GM18507 (cell line): ENCODE data around the gene BLM.
"Not testable (repeated sequence)": the region's sequence is repeated elsewhere in the genome, so short reads cannot be mapped to it uniquely, and the experiment has no call there.

ENCODE experiments used
- DNase-seq: peaks from one replicate; pipeline ENCODE4 v3.0.0; 2011; ENCODE audit warnings: low read depth; ENCODE audit not compliant: insufficient read length; ENCODE audit errors: extremely low spot score
- FAIRE-seq: peaks from 2 replicates; lab custom pipeline; 2011; peaks lifted over from hg19 to GRCh38; lab: Jason Lieb, UNC

Gene BLM

DNA sequence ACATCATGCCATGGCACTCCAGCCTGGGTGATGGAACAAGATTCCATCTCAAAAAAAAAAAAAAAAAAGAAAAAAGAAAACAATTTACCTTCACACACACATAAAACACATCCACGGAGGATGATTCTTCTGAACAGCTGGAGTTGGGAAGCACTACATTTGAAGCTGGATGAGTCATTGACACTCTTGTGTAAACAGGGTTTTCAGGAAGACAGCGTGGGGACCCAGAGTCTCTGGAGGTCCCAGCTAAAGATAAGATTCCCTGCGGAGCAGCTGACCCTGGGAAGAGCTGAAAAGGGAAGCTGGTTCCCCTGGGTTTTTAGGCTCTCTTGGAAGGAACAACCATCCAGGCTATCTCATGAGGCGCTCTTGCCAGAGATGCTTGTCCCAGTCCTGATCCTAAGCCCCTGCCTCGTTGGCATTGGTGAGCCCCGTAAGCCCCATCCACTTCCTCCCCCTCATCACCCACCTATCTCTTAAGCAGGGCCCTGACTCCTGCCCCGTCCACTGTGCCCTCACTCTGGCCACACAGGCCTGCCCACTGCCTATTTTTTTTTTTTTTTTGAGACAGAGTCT lies 119.2 kb downstream of the BLM start:
- no peak for DNase-seq

DNA sequence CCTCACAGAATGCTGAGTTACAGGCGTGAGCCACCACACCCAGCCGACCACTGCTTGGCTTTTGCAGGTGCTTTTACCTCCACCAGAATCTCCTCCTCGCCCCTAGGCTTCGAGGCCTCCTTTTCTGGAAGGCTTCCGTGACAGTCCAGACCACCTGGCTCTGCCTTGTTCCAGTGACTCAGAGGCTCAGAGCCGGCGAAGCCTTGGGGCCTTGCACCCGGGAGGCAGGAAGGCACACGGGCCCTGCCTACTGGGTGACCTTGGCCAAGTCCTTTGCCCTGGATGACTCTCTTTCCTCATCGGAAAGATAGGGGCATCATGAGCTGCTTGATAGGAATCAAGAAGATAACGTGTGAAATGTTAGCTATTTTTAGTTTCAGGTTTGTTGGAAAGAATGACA lies 119.9 kb downstream of the BLM start:
- DNase-seq = no peak
- FAIRE-seq = no peak

More for the DNA sequence above, 119.2 kb downstream of the BLM start:
- FAIRE-seq = no peak

DNA sequence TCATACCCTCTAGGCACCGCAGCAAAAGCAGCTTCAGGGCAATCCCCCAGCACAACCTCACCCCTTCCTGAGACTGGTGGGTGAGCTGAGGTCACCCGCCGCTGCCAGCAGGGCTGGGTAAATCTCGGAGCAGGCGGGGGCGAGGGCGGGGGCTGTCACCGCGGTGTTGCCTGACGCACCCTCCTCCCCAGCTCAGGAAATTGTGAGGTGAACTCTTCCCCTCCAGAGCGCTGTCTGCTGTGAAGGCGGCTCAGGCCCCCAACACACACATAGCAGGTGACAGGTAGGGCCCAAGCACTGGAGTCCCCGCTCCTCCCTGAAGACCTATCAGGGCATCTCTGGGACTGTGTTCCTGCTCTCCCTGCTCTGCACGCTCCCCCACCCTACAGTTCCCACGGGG lies 121.0 kb downstream of the BLM start:
- no peak for FAIRE-seq

DNA sequence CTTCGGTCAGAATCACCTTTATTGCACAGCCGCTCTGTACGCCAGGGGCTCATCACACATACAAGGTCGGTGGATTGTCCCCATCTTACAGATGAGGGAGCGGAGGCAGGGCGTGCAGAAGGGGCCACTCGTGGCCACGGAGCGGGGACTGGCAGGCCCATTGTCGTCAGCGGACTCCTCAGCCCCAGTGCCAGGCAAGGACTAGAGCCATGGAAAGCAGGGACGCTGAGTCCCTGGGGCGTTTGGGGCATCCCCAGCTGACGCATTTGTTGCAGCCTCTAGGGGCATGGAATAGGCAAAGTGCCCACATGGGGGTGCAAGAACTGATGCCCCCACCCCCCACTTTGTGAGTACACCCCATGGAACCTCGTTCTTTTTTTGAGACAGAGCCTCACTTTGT lies 121.4 kb downstream of the BLM start:
- FAIRE-seq (no peak), DNase-seq (no peak)

More for the DNA sequence above, 121.0 kb downstream of the BLM start:
- no peak for DNase-seq

DNA sequence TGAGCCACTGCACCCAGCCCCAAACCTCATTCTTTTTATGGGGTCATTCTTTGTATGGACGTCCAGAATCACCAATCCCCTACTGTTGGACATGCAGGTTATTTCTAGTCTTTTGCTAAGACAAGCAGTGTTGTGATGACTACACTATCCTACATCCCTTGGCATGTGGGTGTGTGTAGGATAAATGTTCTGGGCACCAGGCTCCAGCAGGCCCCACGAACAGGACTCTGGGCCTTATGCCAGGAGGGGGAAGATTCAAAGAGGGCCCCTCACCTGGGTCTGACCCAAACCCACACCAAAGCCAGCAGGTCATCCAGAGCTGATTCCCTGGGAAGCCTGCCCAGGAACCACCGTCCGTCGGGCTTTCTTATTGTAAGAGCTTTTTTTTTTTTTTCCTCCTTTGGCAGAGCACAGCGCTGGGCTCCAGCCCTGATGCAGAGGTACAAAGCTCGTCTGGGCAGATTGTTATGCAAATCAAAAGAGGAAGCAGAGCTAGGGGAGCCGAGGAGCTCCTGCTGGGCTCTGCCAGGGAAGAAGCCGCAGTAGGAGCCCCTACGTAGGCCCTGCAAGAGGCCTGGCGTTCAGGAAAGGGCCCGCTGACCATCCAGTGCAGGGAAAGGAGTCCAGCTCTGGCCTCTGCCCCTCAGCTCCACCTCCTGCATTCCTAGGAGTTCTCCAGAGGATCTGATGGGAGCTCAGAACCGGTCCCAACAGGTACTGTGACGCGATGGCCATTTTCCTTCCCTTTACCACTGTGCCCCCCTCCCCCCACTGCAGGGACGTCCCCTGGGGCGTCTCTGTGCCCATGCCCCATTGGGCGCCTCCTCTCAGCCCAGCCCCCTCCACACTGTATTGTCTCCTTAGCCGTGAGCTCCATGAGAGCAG lies 122.3 kb downstream of the BLM start:
- no peak for DNase-seq
- peak; percentile 77 for FAIRE-seq

DNA sequence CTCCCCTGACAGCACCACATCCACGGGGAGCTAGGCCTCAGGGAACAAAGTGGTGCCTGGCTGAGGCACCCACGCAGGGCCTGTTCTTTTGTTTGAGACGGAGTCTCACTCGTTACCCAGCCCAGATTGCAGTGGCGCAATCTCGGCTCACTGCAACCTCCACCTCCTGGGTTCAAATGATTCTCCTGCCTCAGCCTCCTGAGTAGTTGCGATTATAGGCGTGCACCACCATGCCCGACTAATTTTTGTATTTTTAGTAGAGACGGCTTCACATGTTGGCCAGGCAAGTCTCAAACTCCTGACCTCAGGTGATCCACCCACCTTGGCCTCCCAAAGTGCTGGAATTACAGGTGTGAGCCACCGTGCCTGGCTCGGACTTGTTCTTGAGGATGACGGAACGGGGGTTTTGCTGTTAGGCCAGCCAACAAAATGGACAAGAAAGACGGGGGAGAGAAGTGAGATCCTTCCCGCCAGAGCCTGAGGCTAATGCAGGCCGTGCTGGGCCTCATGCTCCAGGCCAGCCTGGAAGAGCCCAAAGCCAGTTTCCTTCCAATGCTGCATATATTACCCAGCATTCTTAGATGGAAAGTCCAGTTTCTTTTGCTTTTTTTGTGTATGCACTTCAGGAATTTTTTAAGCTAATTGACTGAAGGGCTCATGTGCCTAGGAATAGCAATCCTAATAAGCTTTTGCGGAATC lies 123.2 kb downstream of the BLM start:
- no peak for FAIRE-seq
- no peak for DNase-seq

DNA sequence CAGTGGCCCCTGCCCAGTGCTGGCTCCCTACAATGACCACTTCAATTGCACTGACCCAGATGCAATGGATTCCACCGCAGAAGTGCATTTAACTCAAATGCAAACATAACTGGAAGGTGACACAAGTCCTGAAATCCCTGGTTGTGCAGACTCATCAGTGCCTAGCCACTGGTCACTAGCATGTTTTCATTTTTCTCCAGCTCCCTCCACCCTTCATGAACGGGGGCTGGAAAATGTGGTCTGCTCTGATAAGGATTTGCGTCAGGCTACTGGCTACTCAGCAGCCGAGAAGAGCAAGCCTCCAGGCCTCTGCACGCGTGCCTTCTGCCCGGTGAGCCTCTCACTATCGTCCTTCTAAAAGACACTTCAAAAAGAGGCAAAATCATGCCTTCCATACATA lies 123.8 kb downstream of the BLM start:
- FAIRE-seq (no peak), DNase-seq (no peak)

DNA sequence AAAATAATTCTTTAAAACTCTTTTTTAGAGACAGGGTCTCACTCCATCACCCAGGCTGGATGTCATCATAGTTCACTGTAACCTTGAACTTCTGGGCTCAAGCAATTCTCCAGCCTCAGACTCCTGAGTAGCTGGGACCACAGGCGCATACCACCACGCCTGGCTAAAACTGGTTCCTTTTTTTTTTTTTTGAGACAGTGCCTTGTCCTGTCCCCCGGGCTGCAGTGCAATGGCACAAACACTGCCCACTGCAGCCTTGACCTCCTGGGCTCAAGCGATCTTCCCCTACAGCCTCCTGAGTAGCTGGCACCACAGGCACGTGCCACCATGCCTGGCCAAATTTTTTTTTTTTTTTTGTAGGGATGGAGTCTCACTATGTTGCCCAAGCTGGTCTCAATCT lies 127.5 kb downstream of the BLM start:
- DNase-seq (no peak), FAIRE-seq (no peak)

DNA sequence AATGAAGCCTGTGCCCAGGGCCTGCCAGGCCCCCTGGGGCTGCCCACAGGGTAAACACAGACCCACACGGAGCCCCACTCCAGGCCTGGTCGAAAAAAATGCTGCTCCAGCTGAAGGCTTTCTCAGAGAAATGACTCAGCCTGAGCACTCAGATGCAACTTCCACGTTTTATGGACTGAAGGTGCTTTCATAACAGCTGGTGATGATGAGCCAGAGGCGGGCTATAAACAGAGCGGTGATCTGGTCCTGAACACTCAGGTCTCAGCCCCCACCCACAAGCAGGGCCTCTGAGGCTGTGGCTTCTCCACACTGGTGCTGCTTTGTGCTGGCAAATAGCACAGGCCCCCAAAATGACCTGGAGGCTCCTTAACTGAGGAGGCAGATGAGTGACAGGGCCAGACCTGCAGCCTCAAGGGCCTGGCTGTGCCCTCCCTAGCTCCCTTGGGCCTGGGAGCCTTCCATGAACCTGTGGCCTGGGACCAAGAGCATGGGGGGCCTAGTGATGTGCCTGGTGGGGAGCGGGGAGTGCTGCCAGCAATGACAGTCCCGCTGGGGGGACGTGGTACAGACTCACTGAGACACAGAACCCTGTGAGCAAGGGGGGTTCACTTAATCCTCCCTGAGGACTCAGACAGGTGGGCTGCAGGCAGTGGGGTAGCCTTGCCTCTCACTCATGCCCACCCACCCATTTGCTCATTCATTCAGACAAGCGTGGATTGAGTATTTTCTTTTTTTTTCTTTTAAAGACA lies 128.2 kb downstream of the BLM start:
- no peak for FAIRE-seq
- DNase-seq = no peak

DNA sequence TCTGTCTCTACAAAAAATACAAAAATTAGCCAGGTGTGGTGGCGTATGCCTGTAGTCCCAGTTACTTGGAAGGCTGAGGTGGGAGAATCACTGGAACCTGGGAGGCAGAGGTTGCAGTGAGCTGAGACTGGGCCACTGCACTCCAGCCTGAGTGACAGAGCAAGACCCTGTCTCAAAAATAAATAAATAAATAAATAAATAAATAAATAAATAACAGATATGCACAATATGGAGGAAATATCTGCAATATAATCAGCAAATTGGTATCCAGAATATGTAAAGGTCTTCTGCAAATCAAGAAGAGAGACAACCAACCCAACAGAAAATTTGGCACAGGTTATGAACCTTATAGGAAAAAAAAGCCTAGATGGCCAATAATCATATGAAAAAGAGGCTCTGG lies 132.3 kb downstream of the BLM start:
- not testable (repeated sequence) for FAIRE-seq, DNase-seq

DNA sequence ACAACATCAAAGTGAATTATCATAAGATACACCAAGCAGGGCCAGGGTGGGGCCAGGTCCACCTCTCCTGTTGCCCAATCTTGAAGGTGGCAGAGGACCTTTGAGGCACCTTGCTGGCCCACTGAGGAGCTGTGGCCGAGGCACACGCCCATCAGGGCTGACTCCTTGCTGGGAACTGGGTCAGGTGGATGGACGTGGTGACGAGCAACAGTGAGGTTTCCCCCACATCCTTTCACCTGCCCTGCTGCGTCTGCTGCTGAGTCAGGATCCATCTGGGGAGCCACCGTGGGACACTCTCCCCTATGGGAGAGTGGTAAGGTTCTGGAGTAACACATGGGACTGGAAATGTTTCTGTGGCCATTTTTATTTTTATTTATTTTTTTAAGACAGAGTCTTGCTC lies 134.0 kb downstream of the BLM start:
- DNase-seq (no peak), FAIRE-seq (no peak)

DNA sequence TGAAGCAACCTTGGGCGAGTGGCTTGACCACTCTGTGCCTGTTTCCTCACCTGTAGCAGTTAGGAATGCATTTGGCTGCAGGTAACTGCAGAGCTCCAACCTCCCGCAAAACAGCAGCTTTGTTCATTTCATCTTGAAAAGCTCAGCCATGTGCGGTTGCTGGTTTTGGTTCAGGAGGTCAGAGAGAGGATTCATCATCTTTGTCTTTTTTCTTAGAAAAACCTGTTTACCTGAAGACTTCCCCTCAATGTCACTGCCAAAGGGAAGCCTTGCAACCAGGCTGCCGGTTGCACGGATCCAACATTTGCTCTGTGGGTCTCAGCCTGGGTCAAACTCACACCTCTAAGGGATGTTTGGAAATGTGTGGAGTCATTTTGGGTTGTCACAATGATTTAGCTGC lies 134.8 kb downstream of the BLM start:
- DNase-seq = no peak
- no peak for FAIRE-seq

DNA sequence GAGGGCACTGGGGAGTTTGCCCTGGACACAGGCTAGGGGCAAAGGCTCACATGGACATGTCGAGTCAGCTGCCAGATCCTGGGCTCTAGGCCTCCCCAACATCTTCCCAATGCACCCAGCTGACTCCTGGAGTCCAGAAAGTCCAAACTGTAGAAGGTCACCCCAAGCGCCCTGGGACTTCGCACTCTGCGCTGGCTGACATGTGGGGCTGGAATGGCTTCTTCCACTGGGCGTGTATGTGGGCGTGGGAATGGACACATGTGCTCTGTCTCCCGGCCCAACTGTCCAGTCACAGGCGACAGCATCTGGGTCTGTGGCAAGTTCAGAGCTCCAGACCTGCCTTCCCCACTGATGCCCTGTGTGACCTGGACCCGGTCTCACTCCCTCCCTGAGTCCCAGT lies 138.0 kb downstream of the BLM start:
- FAIRE-seq = no peak

DNA sequence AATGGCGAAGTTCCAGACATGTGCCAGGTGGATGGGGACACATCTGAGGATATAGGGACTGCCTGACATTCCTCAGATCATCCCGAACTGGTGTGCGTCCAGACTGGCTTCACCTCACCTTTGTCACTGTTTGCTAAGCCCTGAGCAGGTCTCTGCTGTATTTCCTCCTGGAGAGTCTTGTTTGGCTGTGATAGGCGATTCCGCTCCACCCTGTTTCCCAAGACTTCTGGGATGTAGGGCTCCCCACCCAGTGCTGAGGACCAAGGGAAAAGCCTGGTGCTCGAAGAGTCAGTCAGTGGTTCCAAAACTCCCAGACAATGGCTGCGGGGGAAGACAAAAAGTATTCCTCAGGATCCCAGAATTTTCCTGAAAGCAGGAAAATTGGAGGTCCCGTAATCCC lies 140.2 kb downstream of the BLM start:
- no peak for FAIRE-seq
- no peak for DNase-seq

More for the DNA sequence above, 138.0 kb downstream of the BLM start:
- no peak for DNase-seq

DNA sequence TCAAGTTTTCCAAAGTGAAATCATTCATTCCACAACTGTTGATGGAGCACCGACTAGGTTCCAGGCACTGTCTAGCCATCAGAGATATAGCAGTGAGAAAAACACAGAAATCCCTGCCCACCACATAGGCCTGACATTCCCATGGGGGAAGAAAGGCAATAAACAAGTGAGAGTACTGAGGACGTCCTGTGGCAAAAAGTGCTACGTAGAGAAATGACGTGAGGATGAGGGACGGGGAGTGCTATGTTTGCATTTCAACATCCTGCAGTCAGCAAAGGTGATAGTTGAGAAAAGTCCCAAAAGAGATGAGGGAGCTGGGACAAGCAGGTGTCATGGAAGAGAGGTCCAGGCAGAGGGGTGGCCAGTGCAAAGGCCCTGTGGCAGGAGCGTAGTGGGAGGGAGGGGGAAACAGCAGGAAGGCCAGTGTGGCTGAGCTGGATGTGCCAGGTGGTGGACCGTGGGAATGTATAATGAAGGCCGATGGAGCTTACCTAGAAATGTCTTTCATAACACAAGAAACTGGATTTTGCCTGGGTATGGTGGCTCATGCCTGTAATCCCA lies 140.8 kb downstream of the BLM start:
- DNase-seq (no peak), FAIRE-seq (no peak)

DNA sequence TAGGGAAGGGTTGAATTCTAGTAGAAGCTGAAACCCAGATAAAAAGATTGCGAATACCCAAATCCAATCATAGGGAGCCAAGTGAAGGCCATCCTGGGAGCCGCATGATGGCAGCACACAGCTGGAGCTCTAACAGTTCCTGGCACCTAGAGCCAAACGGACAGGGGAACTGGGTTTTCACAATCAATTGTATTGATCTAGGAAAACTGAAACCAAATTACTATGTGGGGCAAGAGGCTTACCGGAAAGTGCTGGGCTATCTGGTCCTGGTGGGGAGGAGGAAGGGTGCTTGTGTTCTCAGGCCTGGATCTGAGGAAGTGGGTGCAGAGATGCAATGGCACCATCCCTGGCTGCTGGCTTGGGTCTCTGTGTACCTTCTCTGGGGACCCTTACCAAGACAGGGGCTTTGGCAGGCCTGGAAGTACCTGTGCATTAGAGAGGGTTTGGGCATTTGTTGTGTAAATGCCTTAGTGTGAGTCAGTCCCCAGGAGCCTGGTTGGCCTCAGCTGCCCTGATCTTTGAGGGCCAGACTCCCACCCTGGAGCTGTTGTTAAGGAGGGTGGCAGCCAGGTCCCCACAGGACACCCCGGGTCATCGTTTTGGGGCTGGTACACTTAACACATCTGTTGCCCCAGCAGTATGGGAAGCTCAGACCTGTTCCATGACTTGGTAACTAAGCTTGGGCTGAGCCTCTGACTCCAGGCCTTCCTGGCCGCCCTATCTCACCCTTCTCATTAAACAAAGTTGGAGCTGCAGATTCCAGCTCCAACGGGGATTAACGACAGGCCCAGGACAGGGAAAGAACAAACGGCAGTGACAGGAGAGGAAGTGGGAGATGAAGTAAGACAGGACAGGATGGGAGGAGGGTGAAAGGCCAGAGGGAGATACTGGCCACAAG lies 142.3 kb downstream of the BLM start:
- FAIRE-seq = no peak

DNA sequence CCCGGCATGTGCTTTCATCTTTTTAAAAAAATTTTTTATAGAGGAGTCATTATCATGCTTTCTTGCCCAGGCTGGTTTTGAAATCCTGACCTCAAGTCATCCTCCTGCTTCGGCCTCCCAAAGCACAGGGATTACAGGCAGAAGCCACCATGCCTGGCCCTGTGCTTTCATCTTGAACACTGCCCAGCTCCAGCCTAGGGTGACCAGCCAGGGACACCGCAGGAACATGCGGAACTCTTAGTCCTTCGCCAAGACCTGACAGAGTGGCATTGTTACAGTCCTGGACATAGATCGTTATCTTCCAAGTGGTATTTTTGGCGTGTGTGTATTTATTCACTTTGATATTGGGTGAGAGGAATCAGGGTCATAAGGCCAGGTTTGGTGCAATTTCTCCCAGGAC lies 143.3 kb downstream of the BLM start:
- DNase-seq (no peak), FAIRE-seq (no peak)

More for the DNA sequence above, 142.3 kb downstream of the BLM start:
- no peak for DNase-seq

DNA sequence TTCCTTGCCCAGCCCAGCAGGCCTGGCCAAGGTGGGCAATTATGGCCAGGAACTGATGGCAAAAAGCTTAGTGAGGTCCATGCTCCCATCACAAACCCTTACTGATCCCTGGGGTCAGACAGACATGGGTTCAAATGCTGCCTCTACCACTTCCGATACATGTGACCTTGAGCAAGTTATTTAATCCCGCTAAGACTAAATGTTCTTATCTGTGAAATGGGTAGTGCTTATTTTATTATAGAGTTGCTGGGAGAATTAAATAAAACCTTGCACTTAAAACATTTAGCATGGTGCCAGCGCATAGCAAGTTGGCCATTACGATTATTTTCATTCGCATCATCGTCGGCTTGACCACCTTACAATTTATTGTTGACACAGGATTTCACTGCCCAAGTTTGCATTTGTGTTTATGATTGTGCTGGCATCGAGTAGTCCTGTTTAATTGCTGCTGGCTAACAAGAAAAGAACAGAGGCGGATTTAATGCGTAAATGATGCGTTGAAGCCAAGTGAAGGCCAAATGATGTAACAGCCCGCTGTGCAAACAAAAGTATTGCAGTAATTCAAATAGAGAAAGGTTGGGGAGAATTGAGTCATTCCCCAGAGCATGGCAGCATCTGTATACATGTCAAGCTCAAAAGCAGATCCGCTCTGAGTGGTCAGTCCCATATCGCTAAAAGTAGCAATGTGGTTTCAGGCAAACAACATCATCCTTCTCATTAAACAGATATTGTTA lies 144.0 kb downstream of the BLM start:
- DNase-seq (no peak), FAIRE-seq (no peak)
